ENCODE data around the gene SKA3. TPM values are rescaled to one million over a fixed set of nuclear protein-coding genes. Genes with fewer than 3 reads are reported as not detected.
"Not testable (repeated sequence)": the region's sequence is repeated elsewhere in the genome, so short reads cannot be mapped to it uniquely, and the experiment has no call there.

SKA3 gene
- total RNA-seq, 5 donors from 2014 or later (not counting 1 experiment from before 2014, with no cell fraction given): 0.69 to 2.7 (median 0.98) TPM

DNA sequence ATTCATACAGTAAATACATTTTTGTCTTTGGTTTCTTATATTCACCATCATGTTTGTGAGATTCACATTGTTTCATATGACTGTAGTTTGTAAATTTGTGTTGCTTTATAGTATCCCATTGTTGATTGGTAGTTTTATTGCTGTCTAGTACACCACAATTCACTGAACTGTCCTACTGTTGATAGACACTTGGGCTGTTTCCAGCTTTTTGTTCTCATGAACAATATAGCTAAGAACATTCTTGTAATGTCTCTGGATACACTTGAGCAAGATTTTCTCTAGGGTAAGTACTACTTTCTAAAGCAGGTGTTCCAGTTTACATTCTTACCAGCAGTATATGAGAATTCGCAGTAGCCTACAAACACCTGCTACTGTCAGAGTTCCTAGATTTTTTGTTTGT lies 37.8 kb downstream of the SKA3 start:
- Mint-ChIP-seq H3K4me3 (peak overlapping the region; percentile 52 to 90 (median 57)), H3K9me3 (no peaks in the 10 kb centered on the region), H3K4me1 (peaks cover 25 to 32% (median 31%) of the 10 kb centered on the region in 3 donors), H3K27me3 (peaks cover 6 to 18% of the 10 kb centered on the region in 2 donors), H3K27ac (no peak overlapping the region), H3K36me3 (peaks cover 13% of the 10 kb centered on the region)
- Histone ChIP-seq H3K27ac (ENCODE audit: low read length) (no peak overlapping the region), H3K9me3 (no peaks in the 10 kb centered on the region), H3K4me3 (ENCODE audit: control insufficient read depth in 1 of 2, extremely low read depth in 1 of 2, low read length in 1 of 2) (no peak overlapping the region), H3K4me1 (ENCODE audit: control insufficient read depth in 1 of 2, extremely low read depth in 1 of 2, insufficient read depth in 2 of 2, low read length in 2 of 2) (peaks cover 14 to 28% of the 10 kb centered on the region in 2 experiments), H3K36me3 (ENCODE audit: control insufficient read depth in 2 of 2, extremely low read depth in 1 of 2, insufficient read depth in 1 of 2, low read length in 1 of 2) (peaks cover 0 to 12% of the 10 kb centered on the region in 2 donors), H3K27me3 (replicated peaks in 1 of 2; ENCODE audit: control insufficient read depth in 2 of 2, extremely low read depth in 1 of 2, insufficient read depth in 2 of 2, low read length in 1 of 2) (peaks cover 0 to 9% of the 10 kb centered on the region in 2 experiments)
- WGBS (ENCODE audit: insufficient coverage): no CpG with 5 or more reads among the region's 1 CpG
- ChIA-PET POLR2A (no interaction called here), CTCF (interaction anchor here in 1 of 2 donors (1.0 kb wide), 1 partner anchor 366 kb away, joined by 3 read pairs; no protein-coding TSS in a partner anchor)
- ATAC-seq (replicated peaks in 1 of 4) (no peak), DNase-seq (no peak)

DNA sequence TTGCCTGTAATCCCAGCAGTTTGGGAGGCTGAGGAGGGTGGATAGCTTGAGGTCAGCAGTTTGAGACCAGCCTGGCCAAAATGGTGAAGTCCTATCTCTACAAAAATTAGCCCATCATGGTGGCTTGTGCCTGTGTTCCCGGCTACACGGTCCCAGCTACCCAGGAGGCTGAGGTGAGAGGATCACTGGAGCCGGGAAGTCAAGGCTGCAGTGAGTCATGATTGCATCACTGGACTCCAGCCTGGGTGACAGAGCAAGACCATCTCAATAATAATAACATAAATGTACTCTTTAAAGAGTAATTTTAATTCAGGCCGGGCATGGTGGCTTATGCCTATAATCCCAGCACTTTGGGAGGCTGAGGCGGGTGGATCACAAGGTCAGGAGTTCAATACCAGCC lies 38.7 kb downstream of the SKA3 start:
- CTCF ChIA-PET: interaction anchor here in 1 of 2 donors (0.6 to 1.0 kb wide), 2 partner anchors 210 to 366 kb away, joined by 3 read pairs; no protein-coding TSS in a partner anchor
- POLR2A ChIA-PET: interaction anchor here (0.6 to 0.8 kb wide), 2 partner anchors 38 to 466 kb away, joined by 3 to 4 read pairs; partner anchors contain the start of gene MICU2 (in 1 of the 2)

DNA sequence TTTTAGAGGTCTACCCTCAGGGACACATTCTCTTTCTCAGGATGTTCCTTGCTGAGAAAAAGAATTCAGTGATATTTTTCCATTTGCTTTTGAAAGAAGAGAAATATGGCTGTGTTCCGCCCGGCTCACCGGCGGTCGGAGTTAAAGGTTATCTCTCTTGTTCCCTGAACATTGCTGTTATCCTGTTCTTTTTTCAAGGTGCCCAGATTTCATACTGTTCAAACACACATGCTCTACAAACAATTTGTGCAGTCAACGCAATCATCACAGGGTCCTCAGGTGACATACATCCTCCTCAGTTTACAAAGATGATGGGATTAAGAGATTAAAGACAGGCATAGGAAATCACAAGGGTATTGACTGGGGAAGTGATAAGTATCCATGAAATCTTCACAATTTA lies 40.5 kb downstream of the SKA3 start:
- H3K36me3 ChIP-seq (ENCODE audit: control insufficient read depth in 2 of 2, extremely low read depth in 1 of 2, insufficient read depth in 1 of 2, low read length in 1 of 2); H3K4me1 ChIP-seq (ENCODE audit: control insufficient read depth in 1 of 2, extremely low read depth in 1 of 2, insufficient read depth in 2 of 2, low read length in 2 of 2); H3K4me3 ChIP-seq (ENCODE audit: control insufficient read depth in 1 of 2, extremely low read depth in 1 of 2, low read length in 1 of 2); CTCF ChIA-PET; H3K27ac ChIP-seq (ENCODE audit: low read length); POLR2A ChIA-PET; H3K9me3 Mint-ChIP-seq; H3K36me3 Mint-ChIP-seq; DNase-seq; H3K27ac Mint-ChIP-seq; ATAC-seq (replicated peaks in 1 of 4); H3K9me3 ChIP-seq; H3K4me3 Mint-ChIP-seq: not testable (repeated sequence)
- Mint-ChIP-seq H3K27me3 (peaks cover 15 to 23% of the 10 kb centered on the region in 2 donors), H3K4me1 (peaks cover 11 to 13% (median 12%) of the 10 kb centered on the region in 3 donors)
- WGBS (ENCODE audit: insufficient coverage): no CpG with 5 or more reads among the region's 6 CpGs
- peaks cover 0 to 19% of the 10 kb centered on the region in 2 experiments for H3K27me3 ChIP-seq (replicated peaks in 1 of 2; ENCODE audit: control insufficient read depth in 2 of 2, extremely low read depth in 1 of 2, insufficient read depth in 2 of 2, low read length in 1 of 2)

More for the DNA sequence above, 38.7 kb downstream of the SKA3 start:
- DNase-seq (no peak), ATAC-seq (replicated peaks in 1 of 4) (no peak)
- no peak overlapping the region for H3K27ac Mint-ChIP-seq
- peaks cover 12 to 23% of the 10 kb centered on the region in 2 donors for H3K27me3 Mint-ChIP-seq
- no peak overlapping the region for H3K27ac ChIP-seq (ENCODE audit: low read length)
- H3K4me1 Mint-ChIP-seq: peaks cover 16 to 24% (median 23%) of the 10 kb centered on the region in 3 donors
- no peak overlapping the region for H3K4me3 ChIP-seq (ENCODE audit: control insufficient read depth in 1 of 2, extremely low read depth in 1 of 2, low read length in 1 of 2)
- H3K9me3 ChIP-seq: no peaks in the 10 kb centered on the region
- H3K9me3 Mint-ChIP-seq: no peaks in the 10 kb centered on the region
- peaks cover 5% of the 10 kb centered on the region for H3K36me3 Mint-ChIP-seq
- H3K4me3 Mint-ChIP-seq: no peak overlapping the region
- no CpG with 5 or more reads among the region's 5 CpGs for WGBS (ENCODE audit: insufficient coverage)
- peaks cover 0 to 4% of the 10 kb centered on the region in 2 donors for H3K36me3 ChIP-seq (ENCODE audit: control insufficient read depth in 2 of 2, extremely low read depth in 1 of 2, insufficient read depth in 1 of 2, low read length in 1 of 2)
- H3K27me3 ChIP-seq (replicated peaks in 1 of 2; ENCODE audit: control insufficient read depth in 2 of 2, extremely low read depth in 1 of 2, insufficient read depth in 2 of 2, low read length in 1 of 2): peaks cover 0 to 9% of the 10 kb centered on the region in 2 experiments
- H3K4me1 ChIP-seq (ENCODE audit: control insufficient read depth in 1 of 2, extremely low read depth in 1 of 2, insufficient read depth in 2 of 2, low read length in 2 of 2): peaks cover 8 to 25% of the 10 kb centered on the region in 2 experiments

DNA sequence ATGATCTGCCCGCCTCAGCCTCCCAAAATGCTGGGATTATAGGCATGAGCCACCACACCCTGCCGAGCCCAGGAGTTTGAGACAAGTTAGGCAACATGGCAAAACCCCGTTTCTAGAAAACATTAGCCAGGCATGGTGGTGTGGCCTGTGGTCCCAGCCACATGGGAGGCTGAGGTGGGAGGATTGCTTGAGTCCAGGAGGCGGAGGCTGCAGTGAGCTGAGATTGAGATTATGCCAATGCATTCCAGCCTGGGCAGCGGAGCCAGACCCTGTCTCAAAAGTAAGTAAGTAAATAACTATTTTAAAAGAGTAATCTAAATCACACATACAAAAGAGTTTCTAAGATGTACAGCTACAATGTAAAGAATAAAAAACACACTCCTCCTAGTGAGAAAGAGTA lies 41.9 kb downstream of the SKA3 start:
- Histone ChIP-seq H3K4me3 (ENCODE audit: control insufficient read depth in 1 of 2, extremely low read depth in 1 of 2, low read length in 1 of 2) (no peak overlapping the region), H3K36me3 (ENCODE audit: control insufficient read depth in 2 of 2, extremely low read depth in 1 of 2, insufficient read depth in 1 of 2, low read length in 1 of 2) (no peaks in the 10 kb centered on the region), H3K27ac (ENCODE audit: low read length) (no peak overlapping the region), H3K9me3 (no peaks in the 10 kb centered on the region), H3K4me1 (ENCODE audit: control insufficient read depth in 1 of 2, extremely low read depth in 1 of 2, insufficient read depth in 2 of 2, low read length in 2 of 2) (peaks cover 0 to 5% of the 10 kb centered on the region in 2 experiments), H3K27me3 (replicated peaks in 1 of 2; ENCODE audit: control insufficient read depth in 2 of 2, extremely low read depth in 1 of 2, insufficient read depth in 2 of 2, low read length in 1 of 2) (peaks cover 0 to 22% of the 10 kb centered on the region in 2 experiments)
- POLR2A ChIA-PET: no interaction called here
- DNase-seq (no peak), ATAC-seq (replicated peaks in 1 of 4) (no peak)
- H3K4me1 Mint-ChIP-seq: peaks cover 1 to 2% (median 1%) of the 10 kb centered on the region in 3 donors
- H3K4me3 Mint-ChIP-seq: no peak overlapping the region
- H3K36me3 Mint-ChIP-seq: no peaks in the 10 kb centered on the region
- WGBS (ENCODE audit: insufficient coverage): 78% methylated on average over 3 of the region's 5 CpGs
- H3K9me3 Mint-ChIP-seq: no peaks in the 10 kb centered on the region
- H3K27me3 Mint-ChIP-seq: peaks cover 19 to 27% of the 10 kb centered on the region in 2 donors
- CTCF ChIA-PET: no interaction called here
- no peak overlapping the region for H3K27ac Mint-ChIP-seq

DNA sequence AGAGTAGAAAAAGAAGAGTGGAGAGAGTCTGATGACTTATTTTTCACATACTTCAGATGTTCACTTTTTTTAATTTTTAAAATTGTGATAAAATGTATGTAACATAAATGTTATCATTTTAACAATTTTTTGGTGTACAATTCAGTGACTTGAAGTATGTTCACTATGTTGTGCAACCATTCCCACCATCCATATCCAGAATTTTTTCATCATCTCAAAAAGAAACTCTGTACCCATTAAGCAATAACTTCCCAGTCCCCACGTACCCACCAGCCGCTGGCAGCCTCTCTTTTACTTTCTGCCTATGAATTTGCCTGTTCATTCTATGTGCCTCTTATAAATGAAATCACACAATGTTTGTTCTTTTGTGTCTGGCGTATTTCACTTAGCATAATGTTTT lies 43.3 kb downstream of the SKA3 start:
- CTCF ChIA-PET: no interaction called here
- ATAC-seq (replicated peaks in 1 of 4): no peak

DNA sequence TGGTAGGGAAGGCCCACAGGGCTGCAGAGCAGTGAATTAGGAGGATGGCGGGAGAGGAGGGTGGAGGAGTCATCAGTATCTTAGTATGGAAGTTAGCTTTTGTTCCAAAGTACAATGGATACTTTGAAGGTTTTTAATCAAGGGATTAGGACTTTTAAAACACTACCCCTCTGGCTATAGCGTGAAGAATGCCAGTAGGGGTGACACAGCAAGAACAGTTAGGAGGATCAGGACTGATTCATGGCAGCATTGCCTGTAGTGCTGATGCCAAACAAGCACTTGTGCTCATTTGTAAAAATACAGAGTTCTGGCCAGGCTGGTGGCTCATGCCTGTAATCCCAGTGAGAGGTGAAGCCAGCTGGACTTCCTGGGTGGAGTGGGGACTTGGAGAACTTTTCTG lies 46.2 kb downstream of the SKA3 start:
- Mint-ChIP-seq H3K27ac (no peak overlapping the region), H3K4me3 (no peak overlapping the region), H3K4me1 (no peaks in the 10 kb centered on the region), H3K9me3 (no peaks in the 10 kb centered on the region), H3K36me3 (no peaks in the 10 kb centered on the region), H3K27me3 (peaks cover 15 to 16% of the 10 kb centered on the region in 2 donors)
- no peak overlapping the region for H3K27ac ChIP-seq (ENCODE audit: low read length)
- CTCF ChIA-PET: no interaction called here
- no peak for ATAC-seq (replicated peaks in 1 of 4)
- H3K4me1 ChIP-seq (ENCODE audit: control insufficient read depth in 1 of 2, extremely low read depth in 1 of 2, insufficient read depth in 2 of 2, low read length in 2 of 2): no peaks in the 10 kb centered on the region
- peaks cover 0 to 16% of the 10 kb centered on the region in 2 experiments for H3K27me3 ChIP-seq (replicated peaks in 1 of 2; ENCODE audit: control insufficient read depth in 2 of 2, extremely low read depth in 1 of 2, insufficient read depth in 2 of 2, low read length in 1 of 2)
- no peak for DNase-seq
- no peak overlapping the region for H3K4me3 ChIP-seq (ENCODE audit: control insufficient read depth in 1 of 2, extremely low read depth in 1 of 2, low read length in 1 of 2)
- H3K9me3 ChIP-seq: no peaks in the 10 kb centered on the region
- POLR2A ChIA-PET: no interaction called here
- H3K36me3 ChIP-seq (ENCODE audit: control insufficient read depth in 2 of 2, extremely low read depth in 1 of 2, insufficient read depth in 1 of 2, low read length in 1 of 2): no peaks in the 10 kb centered on the region
- WGBS (ENCODE audit: insufficient coverage): 100% methylated on average over 1 of the region's 2 CpGs

More for the DNA sequence above, 43.3 kb downstream of the SKA3 start:
- H3K36me3 Mint-ChIP-seq: no peaks in the 10 kb centered on the region
- no peak for DNase-seq
- no peak overlapping the region for H3K27ac ChIP-seq (ENCODE audit: low read length)
- H3K9me3 ChIP-seq: no peaks in the 10 kb centered on the region
- no peak overlapping the region for H3K4me3 Mint-ChIP-seq
- no peaks in the 10 kb centered on the region for H3K36me3 ChIP-seq (ENCODE audit: control insufficient read depth in 2 of 2, extremely low read depth in 1 of 2, insufficient read depth in 1 of 2, low read length in 1 of 2)
- H3K9me3 Mint-ChIP-seq: no peaks in the 10 kb centered on the region
- H3K27ac Mint-ChIP-seq: no peak overlapping the region
- H3K4me3 ChIP-seq (ENCODE audit: control insufficient read depth in 1 of 2, extremely low read depth in 1 of 2, low read length in 1 of 2): no peak overlapping the region
- WGBS (ENCODE audit: insufficient coverage): 80% methylated on average over 1 of the region's 3 CpGs
- H3K27me3 Mint-ChIP-seq: peaks cover 19 to 27% of the 10 kb centered on the region in 2 donors
- no peaks in the 10 kb centered on the region for H3K4me1 ChIP-seq (ENCODE audit: control insufficient read depth in 1 of 2, extremely low read depth in 1 of 2, insufficient read depth in 2 of 2, low read length in 2 of 2)
- H3K4me1 Mint-ChIP-seq: no peaks in the 10 kb centered on the region
- POLR2A ChIA-PET: no interaction called here
- H3K27me3 ChIP-seq (replicated peaks in 1 of 2; ENCODE audit: control insufficient read depth in 2 of 2, extremely low read depth in 1 of 2, insufficient read depth in 2 of 2, low read length in 1 of 2): peaks cover 0 to 22% of the 10 kb centered on the region in 2 experiments

Measured in T-cell (primary cell).